GM19468 (cell line): Measurements from ENCODE around the gene FXYD4.
"Not testable (repeated sequence)": the region's sequence is repeated elsewhere in the genome, so short reads cannot be mapped to it uniquely, and the experiment has no call there.

ENCODE experiments used
- ATAC-seq: cut with Tn5 transposase; IDR thresholded peaks from one replicate; pipeline ENCODE4 v1.9.1; 2021; ENCODE audit warnings: mild to moderate bottlenecking, moderate library complexity, moderate number of reproducible peaks; ENCODE audit not compliant: unreplicated experiment; ENCODE audit errors: extremely low read depth

The FXYD4 gene

GRCh38 chr10:43408710-43409384 lies 37.4 kb downstream of the FXYD4 start, which contains the start of gene HNRNPF:
TSS of gene HNRNPF (minus strand) at chr10:43409186. CDS start at chr10:43387884, 21,302 bp downstream.
- peak; percentile 66 for ATAC-seq

GRCh38 chr10:43409385-43410109 lies 38.1 kb downstream of the FXYD4 start:
- no peak for ATAC-seq

- no peak for ATAC-seq
Observed at GRCh38 chr10:43410345-43410744, 38.9 kb downstream of the FXYD4 start.

GRCh38 chr10:43411536-43411935 lies 40.1 kb downstream of the FXYD4 start:
- ATAC-seq, result no peak

- no peak for ATAC-seq
Observed at GRCh38 chr10:43415544-43415943, 44.1 kb downstream of the FXYD4 start.

GRCh38 chr10:43417950-43418768 lies 46.7 kb downstream of the FXYD4 start:
- ATAC-seq, result no peak

GRCh38 chr10:43419997-43420368 lies 48.5 kb downstream of the FXYD4 start:
- no peak for ATAC-seq

GRCh38 chr10:43420369-43421200 lies 49.1 kb downstream of the FXYD4 start:
- ATAC-seq, result peak; percentile 65

- ATAC-seq, result no peak
Observed at GRCh38 chr10:43421201-43421507, 49.7 kb downstream of the FXYD4 start.

GRCh38 chr10:43421519-43421918 lies 50.1 kb downstream of the FXYD4 start:
- no peak for ATAC-seq

- ATAC-seq, result not testable (repeated sequence)
Observed at GRCh38 chr10:43421944-43422343, 50.5 kb downstream of the FXYD4 start.

- no peak for ATAC-seq
Observed at GRCh38 chr10:43424416-43424815, 53.0 kb downstream of the FXYD4 start.
